ENCODE data around the gene RPL32.
"Not testable (repeated sequence)": the region's sequence is repeated elsewhere in the genome, so short reads cannot be mapped to it uniquely, and the experiment has no call there.

The RPL32 gene

DNA sequence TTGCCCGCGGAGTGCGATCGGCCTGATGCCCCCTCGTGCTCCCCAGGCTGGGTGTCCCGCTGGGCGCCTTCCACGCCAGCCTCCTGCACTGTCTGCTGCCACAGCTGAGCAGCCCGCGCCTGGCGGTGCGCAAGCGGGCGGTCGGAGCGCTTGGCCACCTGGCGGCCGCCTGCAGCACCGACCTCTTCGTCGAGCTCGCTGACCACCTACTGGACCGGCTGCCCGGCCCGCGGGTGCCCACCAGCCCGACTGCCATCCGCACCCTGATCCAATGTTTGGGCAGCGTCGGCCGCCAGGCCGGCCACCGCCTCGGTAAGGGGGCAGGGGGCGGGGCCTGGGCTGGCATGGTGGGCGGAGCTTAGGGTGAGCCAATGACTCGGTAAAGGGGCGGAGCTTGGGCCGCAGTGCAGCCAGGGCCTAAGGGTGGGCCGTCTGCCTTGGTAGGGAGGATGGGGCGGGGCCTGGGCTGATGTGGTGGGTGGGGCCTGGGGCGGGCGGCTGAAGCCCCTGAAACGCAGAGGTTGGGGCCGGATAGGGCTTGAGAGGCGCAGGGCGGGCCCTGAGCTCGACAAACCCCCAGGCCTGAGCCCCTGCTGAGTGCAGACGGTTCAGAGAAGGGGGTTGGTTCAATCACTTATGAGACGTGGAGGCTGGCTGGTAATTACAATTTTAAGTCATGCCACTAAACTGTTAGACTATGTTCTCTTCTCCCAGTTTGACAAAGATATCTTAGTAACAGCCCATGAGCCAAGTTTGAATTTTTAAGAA is 31.2 kb downstream of the RPL32 start:
- DNase-seq, result peak; percentile 57 to 97 (median 90)

DNA sequence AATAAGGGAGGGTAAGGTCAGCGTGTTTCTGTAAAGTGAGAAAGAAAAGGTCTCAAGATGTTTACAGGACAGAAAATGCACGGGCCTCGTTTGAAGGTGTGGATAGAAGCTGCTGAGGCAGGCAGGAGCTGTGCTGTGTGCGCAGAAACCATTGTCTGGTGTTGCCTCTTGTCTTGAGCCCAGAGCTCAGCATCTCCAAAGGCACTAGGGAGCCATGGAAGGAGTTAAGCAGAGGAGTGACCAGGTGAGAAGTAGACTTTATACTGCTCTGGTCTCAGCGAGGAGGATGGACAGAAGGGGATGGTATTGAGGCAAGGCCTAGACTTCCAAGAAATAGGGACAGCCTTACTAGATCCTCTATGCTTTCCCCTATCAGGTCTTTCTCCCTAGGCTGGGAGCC is 31.9 kb downstream of the RPL32 start:
- no peak for DNase-seq

DNA sequence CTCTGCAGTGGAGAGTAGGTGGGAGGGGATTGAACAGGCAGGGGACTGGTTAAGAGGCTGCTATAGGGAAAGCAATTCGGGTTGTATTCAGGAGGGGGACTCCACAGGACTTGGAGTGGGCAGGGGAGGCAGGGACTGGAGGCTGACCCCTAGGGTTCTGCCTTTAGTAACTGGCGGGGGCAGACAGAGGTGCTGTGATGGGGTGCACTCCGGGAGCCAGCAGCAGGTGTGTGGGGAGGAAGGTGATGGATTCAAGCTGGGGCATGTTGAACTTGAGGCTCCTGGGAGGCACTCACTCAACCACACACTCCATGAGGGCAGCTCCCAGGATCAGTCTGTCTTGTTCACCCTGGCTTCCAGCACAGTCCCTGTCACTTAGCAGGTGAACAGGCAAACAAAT is 32.4 kb downstream of the RPL32 start:
- DNase-seq, result no peak

DNA sequence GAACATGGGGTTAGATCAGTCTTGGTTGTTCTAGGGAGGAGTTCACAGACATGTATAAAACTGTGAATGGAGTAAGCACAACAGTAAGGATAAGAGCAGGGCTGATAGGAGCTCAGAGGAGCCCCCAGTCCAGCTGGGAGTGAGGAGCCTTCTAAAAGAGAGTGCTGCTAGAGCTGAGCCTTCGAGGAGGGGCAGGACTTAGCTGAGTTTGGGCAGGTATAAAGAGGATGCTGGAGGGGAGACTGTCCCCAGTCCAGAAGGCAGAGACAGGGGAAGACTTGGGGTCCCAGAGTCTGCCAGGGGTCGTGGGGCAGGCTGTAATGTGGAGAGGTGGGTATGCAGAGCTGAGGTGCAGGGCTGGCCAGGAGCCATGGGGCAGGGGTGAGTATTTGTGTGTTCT is 32.8 kb downstream of the RPL32 start:
- DNase-seq, result no peak

DNA sequence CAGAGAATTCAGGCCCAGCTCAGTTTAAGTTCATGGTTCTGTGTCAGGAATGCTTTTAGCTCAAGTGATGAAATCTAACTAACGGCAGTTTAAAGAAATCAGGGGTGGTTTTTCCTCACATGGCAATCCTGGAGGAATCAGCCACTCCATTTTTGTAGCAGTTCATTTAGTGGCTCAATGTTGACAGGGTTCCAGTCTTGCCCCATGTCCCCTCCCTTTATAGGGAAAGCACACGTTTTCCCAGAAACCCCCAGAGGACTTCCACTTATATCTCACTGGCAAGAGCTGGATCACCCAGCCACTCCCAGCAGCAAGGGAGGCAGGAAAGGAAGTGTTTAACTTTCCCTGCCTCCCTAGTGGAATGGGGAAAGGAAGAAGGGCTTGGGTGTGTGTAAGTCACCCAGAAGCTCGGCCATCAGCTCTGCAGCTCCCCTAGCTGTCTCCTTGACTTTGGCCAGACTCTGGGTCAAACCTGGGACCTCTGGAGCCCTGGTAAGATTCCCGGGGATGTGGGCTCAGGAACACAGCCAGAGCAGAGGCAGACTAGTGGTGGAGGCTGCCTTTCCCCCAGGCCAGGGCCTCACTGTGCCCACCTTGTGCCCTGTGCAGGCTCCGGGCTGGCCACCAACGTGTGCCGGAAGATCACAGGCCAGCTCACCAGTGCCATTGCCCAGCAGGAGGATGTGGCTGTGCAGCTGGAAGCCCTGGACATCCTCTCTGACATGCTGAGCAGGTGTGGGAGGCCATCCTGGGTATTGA is 33.6 kb downstream of the RPL32 start:
- DNase-seq, result no peak

DNA sequence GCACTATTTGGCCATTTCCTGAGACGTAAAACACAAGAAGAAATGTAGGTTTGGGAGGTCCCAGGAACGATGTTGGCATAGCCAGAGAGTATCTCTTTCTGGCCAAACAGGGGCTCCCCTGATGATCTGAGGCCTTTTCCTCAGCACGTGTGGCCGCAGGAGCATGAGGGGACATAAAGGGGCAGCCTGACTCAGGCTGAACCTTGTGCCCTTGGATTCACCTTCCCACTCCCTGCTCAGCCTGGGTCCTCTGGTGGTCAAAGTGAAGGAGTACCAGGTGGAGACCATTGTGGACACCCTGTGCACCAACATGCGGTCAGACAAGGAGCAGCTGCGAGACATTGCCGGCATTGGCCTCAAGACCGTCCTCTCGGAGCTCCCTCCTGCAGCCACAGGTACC is 34.3 kb downstream of the RPL32 start:
- no peak for DNase-seq

DNA sequence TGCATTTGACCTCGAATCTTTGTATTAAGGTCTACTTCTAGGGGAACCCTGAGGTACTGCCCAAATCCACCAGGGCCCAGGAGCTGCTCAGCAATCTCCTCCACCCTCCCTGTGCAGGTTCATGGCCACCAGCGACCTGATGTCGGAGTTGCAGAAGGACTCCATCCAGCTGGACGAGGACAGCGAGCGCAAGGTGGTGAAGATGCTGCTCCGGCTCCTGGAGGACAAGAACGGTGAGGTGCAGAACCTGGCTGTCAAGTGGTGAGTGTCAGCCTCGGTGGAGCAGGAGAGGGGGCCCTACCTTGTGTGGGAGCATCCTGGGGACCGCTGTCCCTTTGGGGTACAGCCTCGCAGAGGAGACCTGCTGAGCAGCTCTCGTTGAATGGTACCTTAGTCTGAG is 38.0 kb downstream of the RPL32 start:
- DNase-seq, result no peak

DNA sequence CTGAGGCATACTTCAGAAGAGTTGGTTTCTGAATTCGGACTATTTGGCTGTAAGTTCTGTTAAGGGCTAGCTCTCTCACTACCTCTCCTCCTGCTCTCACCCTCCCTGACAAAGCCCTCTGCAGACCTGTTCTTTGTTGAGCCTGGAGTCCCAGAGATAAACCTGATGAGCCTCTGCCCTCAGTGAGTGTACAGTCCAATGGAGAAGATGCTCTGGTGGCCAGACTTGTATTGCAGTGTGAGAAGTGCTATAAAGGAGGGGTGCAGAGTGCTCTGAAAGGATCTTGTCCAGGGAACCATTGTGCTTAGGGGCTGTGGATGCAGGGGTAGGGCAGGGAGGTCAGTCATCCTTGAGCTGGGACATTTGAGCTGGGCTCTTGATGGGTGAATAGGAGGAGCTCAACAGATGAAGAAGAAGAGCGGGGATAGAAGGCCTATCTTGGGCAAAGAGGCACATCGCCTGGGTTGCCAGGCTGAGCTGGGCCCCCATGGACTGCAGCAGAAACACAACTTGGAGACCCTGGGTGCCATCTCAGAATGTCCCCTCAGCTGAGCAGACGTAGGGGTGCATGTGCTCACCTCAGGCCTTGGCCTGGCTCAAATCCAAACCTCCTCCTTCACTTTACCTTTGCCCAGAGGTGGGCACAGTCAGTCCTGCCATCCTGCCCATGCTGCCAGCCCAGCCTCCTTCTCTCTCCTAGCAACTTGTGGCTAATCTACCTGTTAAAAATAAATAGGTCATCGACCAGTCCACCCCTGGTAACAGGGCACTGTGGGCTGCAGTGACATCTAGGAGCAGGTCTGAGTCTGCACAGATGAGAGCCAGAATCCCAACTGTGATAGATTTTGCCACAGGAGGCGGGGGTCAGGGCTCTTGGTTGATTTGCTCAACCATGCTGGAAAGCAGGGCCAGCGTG is 41.6 kb downstream of the RPL32 start:
- no peak for DNase-seq

DNA sequence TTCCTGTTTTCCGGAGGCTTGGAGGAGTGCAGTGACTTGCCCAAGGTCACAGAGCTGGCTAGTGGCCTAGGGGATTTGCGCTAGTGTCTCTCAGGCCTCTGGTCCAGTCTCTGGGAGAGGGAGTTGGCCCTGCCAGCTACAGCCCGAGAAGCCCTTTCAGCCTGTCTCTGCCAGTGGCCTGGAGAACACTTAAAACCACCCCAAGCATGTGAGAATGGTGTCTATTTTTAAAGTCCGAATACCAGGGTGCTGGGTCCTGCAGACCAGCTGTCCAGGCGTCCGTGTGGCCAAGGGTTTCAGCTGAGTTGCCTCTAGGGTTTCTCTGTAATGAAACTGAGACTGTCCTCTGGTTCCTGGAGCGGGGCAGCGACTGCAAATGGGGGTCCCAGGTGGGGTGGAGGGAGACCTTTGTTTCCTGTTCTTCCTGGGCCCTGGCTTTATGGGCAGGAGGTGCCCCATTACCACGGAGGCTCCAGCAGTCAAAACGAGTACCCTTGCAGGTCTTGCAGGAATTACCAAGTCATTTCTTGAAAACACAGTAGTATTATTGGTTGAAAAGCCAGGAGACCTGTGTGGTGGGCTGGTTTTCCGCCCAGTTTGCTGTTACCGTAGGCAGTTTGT is 42.7 kb downstream of the RPL32 start:
- DNase-seq, result no peak

DNA sequence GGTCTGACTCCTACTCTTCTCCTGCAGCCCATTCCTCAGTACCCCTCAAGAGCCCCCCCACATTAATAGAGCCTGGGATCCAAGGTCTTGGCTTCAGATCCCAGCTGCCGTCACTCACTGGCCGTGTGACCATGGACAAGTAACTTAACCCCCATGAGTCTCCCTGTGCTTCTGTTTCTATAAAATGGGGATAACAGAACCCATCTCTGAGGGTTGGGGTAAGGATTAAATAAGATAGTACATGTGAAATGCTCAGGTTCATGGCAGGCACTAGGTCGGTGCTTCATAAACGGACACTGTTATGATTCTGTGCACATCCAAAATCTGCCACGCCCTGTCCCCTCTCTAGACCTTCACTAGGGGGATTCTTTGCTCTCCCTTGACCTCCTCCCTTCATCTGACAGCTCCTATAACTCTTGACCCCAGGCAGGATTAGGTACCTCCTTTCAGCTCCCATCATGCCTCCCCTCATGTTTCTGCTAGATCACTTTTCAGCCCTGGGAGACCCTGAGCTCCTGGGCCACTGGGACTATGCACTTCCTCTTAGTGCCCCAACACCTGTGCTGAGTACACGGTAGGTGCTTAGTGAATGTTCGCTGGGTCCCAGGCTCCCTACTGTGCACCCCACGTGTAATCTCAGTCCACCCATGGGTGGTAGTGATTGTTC is 43.3 kb downstream of the RPL32 start:
- no peak for DNase-seq

DNA sequence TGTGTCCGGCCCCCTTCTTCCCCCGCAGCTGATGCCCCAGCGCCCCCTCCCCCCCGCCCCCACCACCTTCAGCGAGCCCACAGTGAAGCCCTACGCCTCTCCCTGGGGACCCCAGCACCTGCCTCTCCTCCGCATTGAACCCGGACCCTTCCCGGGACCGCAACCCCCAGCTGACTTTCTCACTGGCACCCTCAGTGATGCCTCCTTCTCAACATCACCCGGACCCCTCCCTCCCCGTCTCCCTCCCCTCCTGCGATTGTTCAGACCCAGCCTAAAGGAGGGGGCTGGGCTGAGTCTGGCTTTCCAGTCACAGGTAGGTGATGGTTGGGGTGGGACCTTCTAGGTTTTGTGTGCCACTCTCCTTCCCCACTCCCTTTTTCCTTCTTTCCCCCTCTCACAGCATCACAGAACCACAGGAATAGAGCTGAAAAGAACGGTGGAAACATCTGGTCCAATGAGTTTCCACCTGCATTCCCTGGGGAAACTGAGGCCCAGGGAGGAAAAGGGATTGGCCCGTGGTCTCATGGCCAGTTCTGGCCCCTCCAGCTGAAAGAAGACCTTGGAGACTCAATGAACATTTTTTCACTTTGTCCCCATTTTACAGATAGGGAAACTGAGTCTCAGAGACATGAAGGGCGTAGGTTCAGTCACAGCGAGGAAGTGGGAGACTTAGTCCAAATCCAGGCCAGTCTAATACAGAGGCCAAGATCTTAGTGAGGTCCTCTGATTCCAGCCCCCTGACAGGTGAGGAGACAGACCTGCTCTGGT is 44.1 kb downstream of the RPL32 start:
- DNase-seq, result peak in 6 of 56 donors; percentile 10 to 38 (median 16)

DNA sequence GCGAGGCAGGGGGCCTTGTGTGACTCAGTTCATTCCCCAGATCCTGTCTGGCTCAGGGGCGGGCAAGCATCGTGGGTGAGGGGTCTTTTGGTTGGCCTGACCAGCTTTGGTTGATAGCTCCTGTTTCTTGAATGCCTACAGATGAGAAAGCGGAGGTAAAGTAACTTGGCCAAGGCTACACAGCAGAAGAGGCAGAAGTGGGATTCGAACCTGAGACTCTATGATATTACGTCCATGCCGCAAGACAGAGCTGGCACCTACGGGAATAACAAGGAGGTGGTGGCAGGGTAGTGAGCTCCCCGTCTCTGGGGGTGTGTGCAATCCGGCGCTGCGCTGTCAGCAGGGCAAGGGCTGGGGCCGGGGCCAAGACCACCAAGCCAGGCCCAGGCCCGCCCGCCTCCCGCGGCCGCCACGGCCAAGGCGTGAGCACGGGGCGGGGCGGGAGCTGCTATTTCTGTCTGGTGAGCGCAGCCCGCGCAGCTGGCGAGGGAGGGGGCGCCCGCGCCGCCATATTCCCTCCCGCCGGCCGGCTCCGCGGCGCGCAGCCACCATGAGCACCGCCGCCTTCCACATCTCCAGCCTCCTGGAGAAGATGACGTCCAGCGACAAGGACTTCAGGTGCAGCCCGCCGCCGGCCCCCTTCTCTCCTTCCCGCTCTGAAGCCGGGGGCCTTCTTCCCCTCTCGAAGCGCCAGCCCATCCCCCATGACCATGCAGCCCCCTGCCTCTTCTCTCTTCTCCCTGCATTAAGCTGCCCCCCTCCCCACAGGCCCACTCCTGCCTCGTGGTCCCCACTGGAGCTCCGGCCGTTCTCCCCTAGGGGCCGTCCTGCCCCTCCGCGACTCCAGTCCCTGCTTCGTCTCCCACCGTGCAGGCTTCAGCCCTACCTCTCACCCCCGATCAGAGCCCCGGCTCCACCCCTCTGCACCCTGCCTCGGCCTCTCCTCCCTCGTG is 44.9 kb downstream of the RPL32 start, which contains the start of gene CAND2:
Gene CAND2, plus strand, starts transcription at position 510 of the 953 bp plus-strand sequence. Its CDS starts 41 bp downstream, at position 551.
- DNase-seq, result peak in 49 of 56 donors; percentile 13 to 82 (median 46)

DNA sequence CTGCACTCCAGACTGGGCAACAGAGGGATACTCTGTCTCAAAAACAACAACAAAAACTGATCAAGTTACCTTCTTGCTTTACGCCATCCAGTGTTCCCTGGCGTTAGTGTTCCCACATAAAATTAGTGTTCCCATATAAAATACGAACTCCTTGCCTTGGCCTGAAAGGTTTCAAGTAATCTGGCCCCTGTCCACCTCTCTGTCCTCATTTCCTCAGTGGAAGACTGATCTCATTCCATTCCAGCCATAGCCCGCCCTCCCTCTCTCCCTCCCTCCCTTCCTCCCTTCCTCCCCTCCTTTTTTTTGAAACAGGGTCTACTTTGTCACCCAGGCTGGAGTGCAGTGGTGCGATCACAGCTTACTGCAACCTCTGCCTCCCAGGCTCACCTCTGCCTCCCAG is 47.7 kb downstream of the RPL32 start:
- DNase-seq, result no peak

DNA sequence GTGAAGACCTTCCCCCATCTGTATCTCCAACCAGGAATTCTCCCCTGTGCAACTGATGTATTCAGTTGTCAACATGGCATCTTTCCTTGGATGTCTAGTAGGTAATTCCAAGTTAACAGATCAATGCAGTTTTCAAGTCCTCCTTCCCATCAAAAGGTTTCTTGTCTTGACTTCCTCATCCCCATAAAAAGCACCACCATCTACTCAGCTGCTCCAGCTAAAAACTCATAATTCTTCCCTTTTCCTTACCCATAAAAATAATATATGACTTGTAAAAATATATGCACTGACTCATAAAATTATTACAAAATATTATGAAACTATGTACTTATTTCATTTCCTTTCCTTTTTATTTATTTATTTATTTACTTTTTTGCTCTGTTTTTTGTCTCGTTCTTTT is 49.9 kb downstream of the RPL32 start:
- DNase-seq, result no peak

DNA sequence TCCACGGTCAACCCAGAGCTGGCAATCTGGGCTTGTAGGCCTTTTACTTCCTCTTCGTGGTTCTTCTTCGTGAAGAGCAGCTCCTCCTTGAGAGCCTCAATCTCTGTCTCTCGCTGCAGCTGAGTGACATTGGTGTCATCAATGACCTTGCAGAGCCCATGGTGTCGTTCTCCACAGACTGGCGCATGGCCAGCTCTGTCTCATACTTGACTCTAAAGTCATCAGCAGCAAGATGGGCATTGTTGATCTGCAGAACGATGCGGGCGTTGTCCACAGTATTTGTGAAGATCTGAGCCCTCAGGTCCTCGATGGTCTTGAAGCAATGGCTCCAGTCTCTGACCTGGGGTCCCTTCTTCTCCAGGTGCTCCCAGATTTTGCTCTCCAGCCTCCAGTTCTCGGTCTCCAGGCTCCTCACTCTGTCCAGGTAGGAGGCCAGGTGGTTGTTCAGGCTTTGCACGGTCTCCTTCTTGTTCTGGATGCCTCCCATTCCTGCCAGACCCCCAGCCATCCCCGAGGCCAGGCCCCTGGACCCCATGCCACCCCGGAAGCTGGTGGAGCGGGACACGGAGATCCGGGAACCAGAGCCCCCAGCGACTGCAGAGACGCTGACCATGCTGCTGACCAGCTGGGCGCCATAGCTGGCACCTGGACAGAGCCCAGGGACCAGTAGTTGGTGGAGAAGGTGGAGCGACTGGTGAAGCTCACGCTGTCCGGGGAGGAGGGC is 53.2 kb downstream of the RPL32 start:
- DNase-seq, result not testable (repeated sequence)

DNA sequence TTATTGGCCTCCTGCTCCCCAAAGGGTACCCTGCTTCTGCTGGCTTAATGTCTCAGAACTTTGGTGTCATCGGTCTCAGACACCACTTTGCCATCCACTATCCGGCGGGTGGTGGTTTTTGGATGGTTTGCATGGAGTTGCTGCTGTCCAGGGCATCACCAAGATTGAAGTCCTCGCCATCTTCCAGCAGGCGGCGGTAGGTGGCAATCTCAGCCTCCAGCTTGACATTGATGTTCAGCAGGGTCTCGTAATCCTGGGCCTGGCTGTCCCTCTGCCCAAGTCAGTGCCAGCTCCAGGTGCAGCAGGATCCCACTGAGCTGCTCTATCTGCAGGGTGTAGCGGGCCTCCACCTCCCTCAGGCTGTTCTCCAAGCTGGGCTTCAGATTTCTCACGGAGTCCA is 54.0 kb downstream of the RPL32 start:
- peak in 20 of 56 donors; percentile 4 to 60 (median 18) for DNase-seq

DNA sequence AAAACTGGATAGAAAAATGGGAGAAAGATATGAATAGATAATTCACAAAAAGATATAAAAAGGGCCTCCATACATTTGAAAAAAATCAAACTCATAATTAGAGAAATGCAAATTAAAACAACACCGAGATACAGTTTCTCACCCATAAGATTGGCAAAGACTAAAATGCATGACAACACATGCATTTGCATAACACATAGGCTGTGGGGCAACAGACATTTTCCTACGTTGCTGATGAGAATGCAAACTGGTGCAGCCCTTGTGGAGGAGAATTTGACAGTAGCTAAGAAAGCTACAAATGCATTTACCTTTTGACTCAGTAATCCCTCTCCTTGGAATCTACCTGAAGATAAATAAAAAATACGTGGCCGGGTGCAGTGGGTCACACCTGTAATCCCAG is 56.3 kb downstream of the RPL32 start:
- no peak for DNase-seq

Measured in nucleus accumbens (tissue), 56 donors.